ENCODE measurements around the gene ZNF614.
"Not testable (repeated sequence)": the region's sequence is repeated elsewhere in the genome, so short reads cannot be mapped to it uniquely, and the experiment has no call there.

The ZNF614 gene

GRCh38 chr19:52028027-52028779 lies at the start of gene ZNF614:
Gene ZNF614, minus strand, starts transcription at chr19:52028379. Its CDS starts 2,634 bp downstream, at chr19:52025745.
- peak; percentile 40 to 68 for DNase-seq (ENCODE audit: low read depth in 2 of 2)

GRCh38 chr19:52070496-52070895 lies 42.3 kb upstream of the ZNF614 start:
- DNase-seq (ENCODE audit: low read depth in 2 of 2) = no peak

GRCh38 chr19:52069653-52070052 lies 41.5 kb upstream of the ZNF614 start:
- no peak for DNase-seq (ENCODE audit: low read depth in 2 of 2)

GRCh38 chr19:52066258-52066863 lies 38.2 kb upstream of the ZNF614 start:
- DNase-seq (ENCODE audit: low read depth in 2 of 2) = no peak

- no peak for DNase-seq (ENCODE audit: low read depth in 2 of 2)
These were observed 37.2 kb upstream of the ZNF614 start for GRCh38 chr19:52065399-52065798.

GRCh38 chr19:52056480-52056879 lies 28.3 kb upstream of the ZNF614 start:
- DNase-seq (ENCODE audit: low read depth in 2 of 2) = not testable (repeated sequence)

GRCh38 chr19:52051736-52052135 lies 23.6 kb upstream of the ZNF614 start:
- DNase-seq (ENCODE audit: low read depth in 2 of 2) = not testable (repeated sequence)

GRCh38 chr19:52048555-52049501 lies 20.6 kb upstream of the ZNF614 start, which contains the start of gene ZNF432:
Gene ZNF432, minus strand, starts transcription at chr19:52048838. Its CDS starts 1,970 bp downstream, at chr19:52046868.
- peak; percentile 46 to 52 for DNase-seq (ENCODE audit: low read depth in 2 of 2)

- no peak for DNase-seq (ENCODE audit: low read depth in 2 of 2)
These were observed 11.0 kb upstream of the ZNF614 start for GRCh38 chr19:52039169-52039568.

- no peak for DNase-seq (ENCODE audit: low read depth in 2 of 2)
These were observed 6.0 kb upstream of the ZNF614 start for GRCh38 chr19:52034051-52034728.

GRCh38 chr19:52028780-52029123 lies 573 bp upstream of the ZNF614 start:
- no peak for DNase-seq (ENCODE audit: low read depth in 2 of 2)

- not testable (repeated sequence) for DNase-seq (ENCODE audit: low read depth in 2 of 2)
These were observed 1.8 kb downstream of the ZNF614 start for GRCh38 chr19:52026255-52026990.

- not testable (repeated sequence) for DNase-seq (ENCODE audit: low read depth in 2 of 2)
These were observed 3.7 kb downstream of the ZNF614 start for GRCh38 chr19:52024478-52024877.

- no peak for DNase-seq (ENCODE audit: low read depth in 2 of 2)
These were observed 6.0 kb downstream of the ZNF614 start for GRCh38 chr19:52022193-52022592.

- no peak for DNase-seq (ENCODE audit: low read depth in 2 of 2)
These were observed 7.7 kb downstream of the ZNF614 start for GRCh38 chr19:52020506-52020905.

GRCh38 chr19:52010674-52011073 lies 17.5 kb downstream of the ZNF614 start:
- no peak for DNase-seq (ENCODE audit: low read depth in 2 of 2)

GRCh38 chr19:52007806-52008557 lies 20.2 kb downstream of the ZNF614 start, which contains the start of gene ZNF615:
Gene ZNF615, minus strand, starts transcription at chr19:52008211. Its CDS starts 4,500 bp downstream, at chr19:52003711.
- peak; percentile 67 to 76 for DNase-seq (ENCODE audit: low read depth in 2 of 2)

- no peak for DNase-seq (ENCODE audit: low read depth in 2 of 2)
These were observed 20.8 kb downstream of the ZNF614 start for GRCh38 chr19:52007451-52007805.

GRCh38 chr19:51994048-51994644 lies 34.0 kb downstream of the ZNF614 start:
- no peak for DNase-seq (ENCODE audit: low read depth in 2 of 2)

- no peak for DNase-seq (ENCODE audit: low read depth in 2 of 2)
These were observed 34.8 kb downstream of the ZNF614 start for GRCh38 chr19:51993422-51993821.

Data from stimulated activated CD4-positive, alpha-beta T cell treated with anti-CD3 and anti-CD28 coated beads, Interleukin-1b, Interleukin-23, amount 100 ng/mL, for 1 hour (primary cell).